NCI-H446 (cell line): Measurements from ENCODE around the gene TCF4.

ENCODE experiments used
- DNase-seq, 2 experiments: peaks; one replicate each; lab custom pipeline; 2025; lab: John Stamatoyannopoulos, UW

The TCF4 gene

DNA sequence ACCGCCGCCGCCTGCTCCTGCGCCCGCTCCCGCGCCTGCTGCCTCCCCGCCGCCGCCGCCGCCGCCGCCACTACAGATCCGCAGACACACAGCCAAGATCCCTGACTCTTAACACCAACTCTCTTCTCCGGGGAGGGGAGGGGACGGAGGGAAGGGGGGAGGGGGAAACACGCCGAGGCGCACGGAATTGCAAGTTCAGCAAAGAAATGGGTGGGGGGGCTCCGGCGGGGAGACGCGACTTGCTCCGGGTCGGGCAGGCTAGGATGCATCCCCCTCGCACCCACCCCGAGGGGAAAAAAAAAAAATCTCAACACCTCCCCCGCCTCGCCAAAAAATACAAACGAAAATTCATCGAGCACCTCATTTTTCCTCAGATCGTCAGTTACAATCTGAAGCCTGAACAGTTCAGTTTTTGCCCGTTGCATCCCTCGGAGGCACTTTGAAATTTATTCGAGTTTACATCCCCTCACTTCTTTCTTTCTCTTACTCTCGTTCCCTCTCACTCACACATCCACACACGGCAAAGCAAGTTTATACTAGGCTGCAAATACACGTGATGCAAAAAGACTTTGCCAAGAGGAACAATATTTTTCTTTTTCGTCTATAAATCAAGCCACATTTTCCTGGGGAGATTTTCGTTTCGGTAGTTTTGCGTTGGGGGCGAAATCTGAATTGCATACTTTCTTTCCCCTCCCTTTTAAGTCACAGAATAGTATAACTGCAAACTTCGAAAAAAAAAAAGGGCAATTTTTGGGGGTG is at the start of gene TCF4:
Gene TCF4, minus strand, starts transcription at position 82 of the 759 bp plus-strand sequence. CDS start 1,076 bp downstream, outside the sequence.
- DNase-seq = peak; percentile 71 to 81

DNA sequence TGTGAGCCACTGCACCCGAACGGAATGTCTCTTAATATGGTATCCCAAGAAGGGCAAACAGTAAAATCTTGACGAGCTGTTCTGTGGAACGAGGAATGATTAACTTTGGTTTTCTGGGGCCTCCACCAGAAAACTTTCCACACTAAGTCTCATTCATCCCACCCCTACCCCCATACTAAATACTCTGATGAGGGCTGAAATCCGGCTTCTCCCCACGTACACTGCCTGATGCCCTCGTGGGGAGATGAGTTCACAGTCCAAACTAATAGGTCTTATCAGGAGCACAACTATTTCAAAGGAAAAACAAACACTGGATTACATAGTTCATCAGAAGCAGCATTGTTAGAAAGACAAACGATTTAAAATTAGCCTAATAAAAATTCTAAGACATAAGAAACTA is 49.2 kb upstream of the TCF4 start:
- no peak for DNase-seq

DNA sequence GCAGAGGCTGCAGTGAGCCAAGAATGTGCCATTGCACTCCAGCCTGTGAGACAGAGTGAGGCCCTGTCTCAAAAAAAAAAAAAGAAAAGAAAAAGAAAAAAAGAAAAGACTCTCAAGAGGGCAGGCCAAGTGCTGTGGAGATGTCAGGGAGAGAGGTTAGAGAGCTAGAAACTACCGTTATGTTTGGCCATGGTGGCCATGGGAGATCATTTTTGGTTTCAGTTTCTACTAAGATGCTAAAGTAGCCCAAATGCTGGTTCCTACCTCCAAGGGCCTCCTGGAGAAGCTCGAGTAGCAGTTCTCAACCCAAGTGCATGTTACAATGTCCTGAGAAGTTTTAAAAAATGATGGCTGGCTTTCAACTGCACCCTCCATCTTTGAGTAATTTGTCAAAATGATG is 47.4 kb upstream of the TCF4 start:
- DNase-seq = no peak

DNA sequence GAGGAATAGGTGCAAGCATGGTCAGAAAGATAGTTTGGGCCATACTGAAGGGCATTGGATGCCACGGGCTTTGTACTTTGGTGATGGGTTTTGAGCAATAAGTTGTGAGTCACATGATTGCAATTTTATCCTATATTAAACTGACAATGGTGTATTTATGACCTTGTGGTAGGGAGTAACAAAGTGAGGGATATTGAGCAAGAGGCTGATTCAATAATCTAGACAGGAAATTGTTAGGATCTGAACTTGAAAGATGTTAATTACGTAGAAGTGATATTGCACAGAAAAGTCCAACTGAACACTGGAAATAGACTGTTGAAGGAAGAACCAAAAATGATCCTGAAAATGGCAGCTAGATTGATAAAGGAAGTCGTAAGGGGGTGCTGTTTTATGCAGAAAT is 46.6 kb upstream of the TCF4 start:
- no peak for DNase-seq

DNA sequence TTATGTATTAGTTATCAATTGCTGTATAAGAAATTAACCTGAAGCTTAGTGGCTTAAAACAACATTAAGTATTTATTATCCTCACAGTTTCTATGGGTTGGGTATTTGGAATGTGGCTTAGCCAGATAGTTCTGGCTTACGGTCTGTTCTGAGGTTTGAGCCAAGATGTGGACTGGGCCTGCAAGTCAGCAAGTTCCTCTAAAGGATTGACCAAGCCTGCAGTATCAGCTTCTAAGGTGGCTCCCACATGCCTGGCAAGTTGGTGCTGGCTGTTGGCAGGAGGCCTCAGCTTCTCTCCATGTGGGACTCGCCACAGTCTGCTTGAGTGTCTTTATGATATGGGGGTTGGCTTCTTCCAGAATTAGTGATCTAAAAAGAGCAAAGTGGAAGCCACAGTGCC is 45.0 kb upstream of the TCF4 start:
- DNase-seq = peak in 1 of 2 experiments; percentile 14

DNA sequence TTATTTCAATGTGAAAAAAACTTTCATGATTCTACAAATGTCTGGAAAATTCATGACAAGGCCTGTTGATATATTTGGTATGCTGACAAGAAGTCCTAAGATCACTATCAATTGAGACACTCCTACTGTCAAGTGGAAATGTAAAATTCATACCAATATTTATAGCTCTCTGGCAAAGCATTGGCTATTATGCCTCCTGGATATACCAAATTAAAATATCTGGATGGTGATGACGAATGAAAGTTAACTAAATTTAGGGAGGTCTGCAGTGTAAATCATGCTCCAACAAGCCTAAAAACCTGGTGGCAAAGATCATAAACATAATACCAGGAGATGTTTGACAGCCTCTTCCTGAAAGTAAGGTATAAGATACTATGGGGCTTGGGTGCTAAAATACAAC is 41.1 kb upstream of the TCF4 start:
- DNase-seq = no peak

DNA sequence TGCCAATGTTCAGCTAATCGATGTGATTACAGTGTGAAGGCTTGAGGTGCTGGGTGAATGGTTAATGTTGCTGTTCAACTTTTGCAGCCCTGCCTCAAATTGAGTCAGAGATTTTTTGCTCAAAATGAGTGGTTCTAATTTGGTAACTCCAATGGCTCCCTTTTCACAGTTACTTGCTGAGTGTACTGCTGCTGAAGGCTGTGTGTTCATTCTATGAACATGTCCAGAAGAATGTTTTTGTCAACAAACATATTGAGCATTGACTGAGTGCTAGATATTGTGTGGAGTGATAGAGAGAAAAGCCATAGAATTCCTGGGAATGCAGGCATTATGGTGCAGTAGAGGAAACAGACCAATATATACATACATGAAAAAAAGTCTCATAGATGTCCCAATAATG is 39.0 kb upstream of the TCF4 start:
- DNase-seq = no peak

DNA sequence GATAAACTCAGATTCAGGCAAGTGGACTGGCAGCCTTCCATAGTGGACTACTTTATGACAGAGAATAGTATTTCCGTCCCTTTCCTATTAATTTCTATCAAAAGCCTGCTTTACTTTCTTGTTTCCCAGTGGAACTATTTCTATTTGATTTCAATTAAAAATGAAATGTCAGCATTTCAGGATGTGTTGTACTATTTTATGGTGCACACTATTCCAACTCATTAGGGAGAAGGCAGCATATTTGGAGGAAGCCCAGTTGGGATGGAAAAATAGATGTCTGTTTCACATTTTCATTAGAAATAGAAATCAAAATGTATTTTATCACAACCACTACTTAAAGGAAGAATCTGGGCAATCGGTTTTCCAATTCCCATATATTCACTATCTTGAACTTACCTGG is 37.9 kb upstream of the TCF4 start:
- no peak for DNase-seq

DNA sequence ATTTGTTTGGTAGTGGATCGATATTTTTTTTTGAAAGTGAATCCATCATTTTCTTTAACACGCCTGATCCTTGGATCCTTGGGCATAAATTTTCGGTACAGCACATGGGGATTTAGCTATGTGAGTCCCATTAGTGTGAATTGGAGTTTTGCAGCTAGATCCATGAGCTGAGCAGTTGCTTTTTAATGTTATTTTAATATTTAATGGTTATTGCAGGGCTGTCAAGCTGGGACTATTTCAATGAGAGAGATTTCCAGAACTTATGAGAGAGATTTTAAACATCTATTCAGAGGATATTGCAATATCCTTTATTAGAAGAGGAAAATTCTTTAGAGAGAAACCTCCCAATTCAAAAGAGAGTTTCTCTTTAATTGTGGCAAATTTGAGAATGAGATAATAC is 35.6 kb upstream of the TCF4 start:
- DNase-seq = no peak

DNA sequence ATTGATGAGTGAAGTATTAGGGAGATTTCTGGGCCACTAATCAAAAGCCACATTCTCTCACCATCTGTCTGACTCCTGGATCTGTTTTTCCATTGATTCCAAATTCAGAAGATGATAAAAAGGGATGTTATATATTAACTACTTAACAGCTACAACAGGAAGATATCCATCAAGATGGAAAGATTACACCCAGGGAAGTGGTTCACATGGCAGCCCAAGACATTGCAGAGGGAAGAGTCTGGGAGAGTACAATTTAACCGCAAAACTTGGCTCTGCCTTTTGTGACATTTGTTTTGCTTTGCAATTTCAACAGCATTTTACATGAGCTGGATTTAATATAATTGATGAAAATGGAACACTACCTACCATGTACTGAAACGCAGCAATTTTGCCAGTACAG is 22.5 kb upstream of the TCF4 start:
- DNase-seq = no peak

DNA sequence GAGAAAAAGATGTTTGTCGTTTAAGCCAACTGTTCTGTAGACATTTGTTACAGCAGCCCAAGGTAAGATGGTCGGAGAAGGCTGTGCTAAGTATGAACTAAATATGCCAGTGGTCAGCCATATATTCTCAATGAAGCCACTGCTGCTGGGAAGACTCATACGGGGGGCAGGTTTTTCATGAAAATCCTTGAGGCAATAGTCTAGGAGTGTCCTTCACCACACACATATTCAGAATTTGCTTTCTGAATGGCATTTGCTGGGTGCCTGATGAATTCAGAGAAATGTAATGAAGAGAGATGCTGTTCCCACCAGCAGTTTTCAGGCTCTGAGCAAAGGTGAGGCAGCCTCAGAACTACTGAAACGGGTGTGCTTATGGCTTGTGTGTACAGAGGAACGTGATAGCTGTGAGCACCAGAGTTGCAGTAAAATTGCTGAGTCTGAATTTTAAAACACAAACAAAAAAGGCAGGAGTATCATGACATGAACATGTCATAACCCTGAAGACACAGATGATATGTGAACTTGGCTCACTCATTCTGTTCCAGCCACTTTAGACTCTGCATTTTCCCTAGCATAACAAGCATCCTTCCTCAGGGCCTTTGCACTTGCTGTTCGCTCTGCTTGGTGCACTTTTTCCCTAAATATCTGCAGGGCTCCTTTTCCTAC is 21.3 kb upstream of the TCF4 start:
- no peak for DNase-seq

DNA sequence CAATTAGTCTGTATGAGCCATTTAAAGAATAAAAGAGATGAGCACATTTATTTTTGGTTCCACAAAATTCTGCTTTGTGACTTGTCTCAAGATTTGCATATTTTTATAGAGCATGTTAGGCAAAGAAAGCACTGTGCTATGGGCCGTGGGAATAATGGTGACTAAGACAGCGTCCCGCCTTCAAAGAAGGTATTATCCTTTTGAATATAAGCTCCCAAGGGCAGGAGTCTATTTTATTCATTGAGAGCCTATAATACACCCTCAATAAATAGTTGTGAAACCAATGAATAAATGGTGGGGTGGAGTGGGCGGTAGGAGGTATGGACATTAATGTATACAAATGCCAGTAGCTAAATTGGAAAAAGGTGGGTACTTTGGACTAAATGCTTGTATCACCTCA is 20.5 kb upstream of the TCF4 start:
- no peak for DNase-seq

DNA sequence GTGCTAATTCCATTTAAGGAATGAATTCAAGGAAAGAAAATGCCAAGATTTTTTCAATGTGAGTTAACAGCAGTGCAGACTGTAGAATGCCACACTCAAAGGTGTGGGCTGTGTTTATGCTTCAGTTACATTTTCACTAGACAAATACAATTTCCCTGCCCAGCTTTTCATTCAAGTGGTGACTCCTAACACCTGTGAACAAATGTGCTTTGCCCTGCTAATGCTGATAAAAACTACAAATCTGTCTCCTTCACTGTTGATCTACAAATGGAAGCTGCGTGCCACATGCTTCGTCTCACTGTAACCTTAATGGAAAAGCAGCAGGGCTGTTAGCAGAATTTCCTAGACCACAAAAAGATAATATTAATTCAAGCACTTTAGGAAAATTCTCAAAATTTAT is 19.8 kb upstream of the TCF4 start:
- DNase-seq = no peak

DNA sequence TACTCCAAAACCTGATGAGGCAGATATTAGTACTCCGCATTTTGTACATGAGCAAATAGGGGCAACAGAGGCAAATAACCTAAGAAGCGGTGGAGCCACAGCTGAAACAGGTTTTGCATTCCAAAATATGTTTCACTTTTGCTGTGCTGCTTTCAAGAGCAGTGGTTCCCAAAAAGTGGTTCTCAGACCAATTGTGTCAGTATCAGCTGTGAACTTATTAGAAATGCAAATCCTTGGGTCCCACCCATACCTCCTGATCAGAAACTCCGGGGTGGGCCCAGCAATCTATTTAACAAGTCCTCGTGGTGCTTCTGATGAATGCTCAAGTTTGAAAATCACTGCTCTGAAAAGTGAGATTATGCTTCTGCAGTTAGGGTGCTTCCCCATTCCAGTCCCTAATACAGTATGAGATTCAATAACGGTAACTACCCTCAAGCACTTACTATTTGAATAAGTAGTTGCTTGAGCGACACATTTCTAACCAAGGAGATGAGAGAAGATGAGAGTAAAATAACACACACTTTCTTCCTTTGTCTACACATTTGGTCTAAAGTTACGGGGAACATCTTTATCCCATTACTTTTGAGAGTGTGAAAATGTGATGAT is 17.8 kb upstream of the TCF4 start:
- DNase-seq = no peak

DNA sequence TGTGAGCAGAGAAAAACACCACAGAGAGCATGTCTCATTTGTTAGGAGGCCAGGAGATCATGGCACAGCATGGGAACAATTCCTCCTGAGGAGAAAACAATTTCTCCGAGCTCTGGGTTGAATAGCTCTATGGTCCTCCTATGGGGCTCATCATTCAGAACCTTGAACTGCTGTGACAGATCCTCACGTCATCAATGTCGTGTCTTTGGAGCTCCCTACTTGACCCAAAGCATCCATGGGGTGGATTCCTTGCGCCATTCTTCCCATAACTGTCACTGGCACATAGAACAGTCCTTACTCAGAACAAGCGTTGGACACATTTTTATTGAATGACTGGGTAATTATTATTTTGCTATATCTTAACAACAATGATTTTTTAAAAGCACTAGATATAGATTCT is 15.8 kb upstream of the TCF4 start:
- no peak for DNase-seq

DNA sequence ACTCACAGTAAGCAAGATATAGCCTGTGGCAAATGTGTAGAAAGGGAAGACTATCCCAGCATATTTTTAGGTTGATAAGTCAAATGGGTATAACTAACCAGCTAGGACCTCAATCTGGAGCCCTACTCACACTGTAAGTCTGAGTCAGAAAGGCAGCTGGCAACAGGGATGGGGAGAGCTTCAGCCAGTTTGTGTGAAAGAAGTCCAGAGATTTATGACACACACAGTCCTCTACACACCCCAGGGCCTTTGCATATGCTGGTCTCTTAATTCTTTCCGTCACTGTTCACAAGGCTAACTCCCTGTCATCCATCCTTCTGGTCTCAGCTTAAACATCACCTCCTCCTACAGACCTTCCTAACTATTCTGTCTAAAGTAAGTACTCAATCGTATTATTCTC is 5.9 kb upstream of the TCF4 start:
- no peak for DNase-seq

DNA sequence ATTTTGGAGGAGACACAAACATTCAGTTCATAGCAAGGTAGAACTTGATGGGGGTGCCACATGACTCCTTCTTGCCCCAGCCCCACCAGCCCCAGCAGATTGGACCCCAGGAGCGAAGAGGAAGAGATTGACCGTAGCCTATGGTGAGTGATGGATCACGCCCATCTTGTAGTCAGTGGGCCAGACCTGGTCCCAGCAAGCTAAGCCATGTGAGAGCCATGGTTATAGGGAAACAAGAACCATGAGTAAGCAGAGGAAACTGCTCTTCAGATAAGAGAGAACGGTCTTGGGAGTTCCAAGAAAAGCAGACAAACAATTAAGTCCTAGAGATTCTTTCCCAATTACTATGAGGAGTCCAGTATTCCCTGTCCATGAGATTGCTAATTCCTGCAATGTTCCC is 4.6 kb upstream of the TCF4 start:
- DNase-seq = no peak

DNA sequence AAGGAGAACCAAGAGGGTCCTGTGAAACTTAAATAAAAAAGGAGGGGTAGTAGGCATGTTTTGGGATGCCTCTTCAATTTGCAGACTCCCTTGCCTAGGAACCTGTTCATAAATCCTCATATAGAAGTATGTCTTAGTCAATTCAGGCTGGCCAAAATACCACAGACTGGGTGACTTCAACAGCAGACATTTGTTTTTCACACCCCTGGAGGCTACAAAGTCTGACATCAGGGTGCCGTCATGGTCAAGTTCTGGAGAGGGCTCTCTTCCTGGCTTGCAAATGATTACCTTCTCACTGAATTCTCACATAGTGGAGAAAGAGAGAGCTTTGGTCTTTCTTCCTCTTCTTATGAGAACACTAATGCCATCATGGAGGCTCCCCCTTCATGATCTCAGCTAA is 4.1 kb upstream of the TCF4 start:
- DNase-seq = no peak

DNA sequence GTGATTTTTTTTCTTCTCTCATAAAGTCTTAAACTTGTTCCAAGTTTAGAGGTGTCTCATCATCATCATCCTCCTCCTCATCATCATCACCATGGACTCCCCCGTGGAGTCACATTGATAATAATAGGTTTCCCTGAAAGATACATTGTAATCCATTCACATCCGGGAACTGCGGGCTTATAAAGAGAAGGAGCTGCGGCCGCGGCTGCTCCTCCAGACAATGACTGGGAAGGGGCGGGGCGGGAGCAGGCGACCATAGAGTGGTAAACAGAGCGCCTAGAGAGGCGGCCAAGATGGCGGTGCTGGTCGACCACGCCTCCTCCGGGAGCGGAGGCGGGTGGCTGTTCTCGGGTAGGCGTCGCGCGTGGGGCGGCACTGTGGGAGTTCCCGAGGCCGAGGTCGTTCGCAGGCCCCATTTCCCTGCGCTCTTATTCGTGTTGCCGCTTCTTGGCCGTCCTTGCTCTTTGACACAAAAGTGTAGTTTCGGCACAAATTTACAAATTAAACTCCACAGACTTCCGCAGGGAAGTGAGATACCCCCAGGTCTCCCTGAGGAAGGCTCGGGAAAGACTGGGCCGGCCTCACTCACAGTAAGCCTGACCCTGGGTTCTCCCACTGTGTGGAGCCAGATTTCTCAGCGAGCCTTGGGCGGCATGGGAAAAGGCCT is 1.8 kb upstream of the TCF4 start:
- DNase-seq = peak; percentile 88 to 95

DNA sequence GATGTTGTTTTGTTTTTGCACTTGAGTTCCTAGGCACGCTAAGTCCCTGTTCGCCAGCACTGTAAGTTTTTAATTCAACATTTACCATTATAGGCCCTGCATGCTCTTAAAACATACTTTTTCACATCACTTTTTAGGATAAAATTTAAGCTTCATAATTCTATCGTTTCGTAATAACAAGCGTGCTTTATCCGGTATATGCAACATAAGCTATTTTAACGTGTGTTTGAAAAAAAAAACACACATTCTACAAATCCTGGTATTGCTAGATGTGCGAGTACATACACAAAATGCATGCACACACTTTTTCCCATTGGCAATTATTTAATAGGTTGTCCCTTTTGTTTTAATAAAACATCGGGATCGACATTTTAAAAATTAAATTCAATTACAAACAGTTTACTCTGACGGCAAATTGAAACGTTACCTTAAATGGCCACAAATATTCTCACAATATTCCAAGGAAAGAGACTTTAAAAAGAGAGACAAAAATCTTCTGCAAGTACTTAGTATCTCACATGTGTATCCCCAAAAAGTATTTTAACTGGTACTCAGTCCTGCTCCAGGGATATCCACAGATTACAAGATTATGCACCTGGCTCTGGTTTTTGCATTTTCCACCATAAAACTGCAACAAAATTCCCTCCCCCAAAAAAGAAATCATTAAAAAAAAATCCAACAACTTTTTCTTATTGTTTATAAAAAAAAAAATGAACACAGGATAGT is 1.0 kb upstream of the TCF4 start:
- DNase-seq = no peak

DNA sequence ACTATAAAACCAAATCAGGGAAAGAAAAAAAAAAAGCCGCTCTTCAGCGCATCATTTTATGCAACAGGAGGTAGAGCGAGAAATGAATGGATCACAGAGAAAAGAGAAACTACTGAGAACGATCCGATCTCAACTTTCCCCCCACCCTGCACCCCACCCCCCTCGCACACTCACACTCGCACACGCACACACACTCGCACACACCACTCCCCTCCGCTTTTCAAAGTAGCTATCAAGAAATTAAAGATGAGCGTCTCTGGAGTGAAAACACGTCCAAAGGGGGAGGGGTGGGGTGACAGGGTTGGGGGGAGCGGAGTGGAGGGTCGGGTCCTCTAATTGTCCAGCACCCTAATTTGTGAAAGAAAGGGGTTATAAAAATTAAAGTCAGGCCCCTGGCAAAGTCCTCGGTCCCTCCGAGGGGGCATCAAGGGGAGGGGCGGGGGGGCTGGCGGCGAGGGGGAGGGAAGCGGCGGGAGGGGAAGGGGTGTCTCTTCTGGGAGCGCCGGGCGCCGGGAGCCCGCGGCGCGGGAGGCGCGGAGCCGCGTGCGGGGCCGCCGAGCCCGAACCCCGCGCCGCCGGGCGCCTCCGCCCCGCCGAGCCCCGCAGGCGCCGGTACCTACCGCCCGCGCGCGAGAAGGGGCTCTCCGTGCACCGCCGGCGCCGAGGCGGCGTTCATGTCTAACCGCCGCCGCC is 428 bp downstream of the TCF4 start:
- peak in 1 of 2 experiments; percentile 62 for DNase-seq
